SK-N-SH (cell line): ENCODE data around the gene UST. TPM values are rescaled to one million over a fixed set of nuclear protein-coding genes. Genes with fewer than 3 reads are reported as not detected.

ENCODE experiments used
- CTCF ChIA-PET: fragments of 300-600, 350-600 bp; formaldehyde crosslinking; extraction: SDS; loops from one replicate; lab custom pipeline; 2021; lab: Yijun Ruan, JAX
- POLR2A ChIA-PET: fragments of 350-600 bp; sonication (Branson Sonifier 250); formaldehyde crosslinking; extraction: SDS; loops from one replicate; lab custom pipeline; 2020; ENCODE audit warnings: antibody characterized with exemption, inconsistent platforms; lab: Yijun Ruan, JAX
- DNase-seq: peaks from one replicate; pipeline ENCODE4 v3.0.0; 2012
- H2AFZ ChIP-seq: fragments of 200-600 bp; sonication (generic); 2 replicates; pipeline ENCODE4 v1.8.1; 2016; ENCODE audit warnings: antibody characterized with exemption, mild to moderate bottlenecking, low read depth
- H3F3A ChIP-seq: fragments of 200-600 bp; sonication (generic); replicated peaks from 2 replicates; pipeline ENCODE3; 2016; ENCODE audit warnings: antibody characterized with exemption, mild to moderate bottlenecking; ENCODE audit not compliant: insufficient read depth
- H3K27ac ChIP-seq, 2 experiments: fragments of 200-500 bp in 1 of 2; fragments of 200-600 bp in 1 of 2; sonication (Bioruptor generic) in 1 of 2; sonication (generic), shearing (Covaris generic) in 1 of 2; 2 replicates each; pipeline versions ENCODE4 v1.5.1 to v1.6.1; 2014 to 2016; ENCODE audit warnings: low read depth in 2 of 2, inconsistent platforms in 1 of 2, low read length in 1 of 2, mild to moderate bottlenecking in 1 of 2, mixed read lengths in 1 of 2
- H3K27me3 ChIP-seq: fragments of 200-600 bp; sonication (generic), shearing (Covaris generic); 2 replicates; pipeline ENCODE4 v1.6.1; 2016; ENCODE audit warnings: mixed run types; ENCODE audit not compliant: insufficient read depth
- H3K36me3 ChIP-seq, 2 experiments: fragments of 200-500 bp in 1 of 2; fragments of 200-600 bp in 1 of 2; sonication (Bioruptor generic) in 1 of 2; sonication (generic) in 1 of 2; replicated peaks in 1 of 2; 2 replicates each; pipeline versions ENCODE3 to v1.5.1; 2014 to 2016; ENCODE audit warnings: low read length in 1 of 2, mild to moderate bottlenecking in 1 of 2; ENCODE audit not compliant: insufficient read depth in 2 of 2, control insufficient read depth in 1 of 2
- H3K4me1 ChIP-seq, 2 experiments: fragments of 200-500 bp in 1 of 2; fragments of 200-600 bp in 1 of 2; sonication (Bioruptor generic) in 1 of 2; sonication (generic), shearing (Covaris generic) in 1 of 2; 2 replicates each; pipeline versions ENCODE4 v1.5.1 to v1.6.1; 2014 to 2016; ENCODE audit warnings: low read depth in 1 of 2, low read length in 1 of 2, mixed run types in 1 of 2; ENCODE audit not compliant: insufficient read depth in 2 of 2, control insufficient read depth in 1 of 2
- H3K4me2 ChIP-seq: fragments of 200-600 bp; sonication (generic), shearing (Covaris generic); 2 replicates; pipeline ENCODE4 v1.6.1; 2017; ENCODE audit warnings: mixed run types
- H3K4me3 ChIP-seq, 2 experiments: fragments of 200-500 bp in 1 of 2; fragments of 200-600 bp in 1 of 2; sonication (Bioruptor generic) in 1 of 2; sonication (generic), shearing (Covaris generic) in 1 of 2; 2 replicates each; pipeline versions ENCODE4 v1.5.1 to v1.8.1; 2014 to 2016; ENCODE audit warnings: low read depth in 2 of 2, inconsistent platforms in 1 of 2, low read length in 1 of 2, mild to moderate bottlenecking in 1 of 2, mixed read lengths in 1 of 2, moderate library complexity in 1 of 2
- H3K79me2 ChIP-seq: fragments of 200-600 bp; sonication (generic); 2 replicates; pipeline ENCODE4 v1.8.1; 2017; ENCODE audit warnings: mild to moderate bottlenecking; ENCODE audit not compliant: insufficient read depth
- H3K9ac ChIP-seq: fragments of 200-600 bp; sonication (generic); 2 replicates; pipeline ENCODE4 v1.6.1; 2017; ENCODE audit warnings: mixed run types
- H3K9me2 ChIP-seq: fragments of 200-600 bp; sonication (generic); 2 replicates; pipeline ENCODE4 v1.6.1; 2017; ENCODE audit warnings: mixed run types
- H3K9me3 ChIP-seq: fragments of 200-600 bp; sonication (generic); 2 replicates; pipeline ENCODE4 v1.6.1; 2017; ENCODE audit warnings: mixed run types, mild to moderate bottlenecking, moderate library complexity
- H4K20me1 ChIP-seq: fragments of 200-600 bp; sonication (generic); 2 replicates; pipeline ENCODE4 v1.6.1; 2017; ENCODE audit warnings: mild to moderate bottlenecking, mixed run types; ENCODE audit not compliant: insufficient read depth
- GABPA ChIP-seq: IDR thresholded peaks from 2 replicates; pipeline ENCODE4 v1.4.0; 2012; ENCODE audit warnings: low read depth, mild to moderate bottlenecking
- GATA2 ChIP-seq: sonication (generic); formaldehyde crosslinking; IDR thresholded peaks from 2 replicates; pipeline ENCODE4 v1.5.0; 2020; ENCODE audit warnings: mild to moderate bottlenecking, missing genetic modification reagents
- JUND ChIP-seq: IDR thresholded peaks from 2 replicates; pipeline ENCODE4 v1.4.0; 2012
- MEF2A ChIP-seq: IDR thresholded peaks from 2 replicates; pipeline ENCODE4 v1.4.0; 2012; ENCODE audit warnings: low read depth, borderline replicate concordance
- MXI1 ChIP-seq: IDR thresholded peaks from 2 replicates; pipeline ENCODE4 v1.6.1; 2012; ENCODE audit warnings: mild to moderate bottlenecking, low read depth, low read length, improper control_type of control experiment
- NFIC ChIP-seq: IDR thresholded peaks from 2 replicates; pipeline ENCODE4 v1.4.0; 2012; ENCODE audit warnings: borderline replicate concordance
- RFX5 ChIP-seq: IDR thresholded peaks from 2 replicates; pipeline ENCODE4 v1.6.1; 2012; ENCODE audit warnings: mild to moderate bottlenecking, improper control_type of control experiment, low read length
- RXRA ChIP-seq: IDR thresholded peaks from 2 replicates; pipeline ENCODE4 v1.4.0; 2012; ENCODE audit warnings: low read depth, mild to moderate bottlenecking, borderline replicate concordance
- SIN3A ChIP-seq: IDR thresholded peaks from 2 replicates; pipeline ENCODE4 v1.6.1; 2012; ENCODE audit warnings: low read depth, mild to moderate bottlenecking, low read length, moderate library complexity, borderline replicate concordance
- TAF1 ChIP-seq: IDR thresholded peaks from 2 replicates; pipeline ENCODE4 v1.6.1; 2012; ENCODE audit warnings: low read depth, mild to moderate bottlenecking, low read length, moderate library complexity, borderline replicate concordance
- WGBS: methylation state at CpG from one replicate; pipeline ENCODE4 v1.1.6; 2017; ENCODE audit warnings: low lambda C conversion rate; 5-methylcytosine and 5-hydroxymethylcytosine counted together
- polyA plus RNA-seq, 3 experiments: library from polyadenylated mRNA; depleted of rRNA; stranded (reverse); fragments of >200 nt; gene quantifications; 2 replicates each; pipeline ENCODE4 v1.2.3, GENCODE V29; 2012
- TF ChIP-seq, protein P1 (sequence below): IDR thresholded peaks from 2 replicates; pipeline ENCODE4 v1.6.1; 2012; ENCODE audit warnings: mild to moderate bottlenecking, low read depth, low read length, moderate library complexity
- TF ChIP-seq, protein P2 (sequence below): fragments of 150-350 bp; IDR thresholded peaks from 2 replicates; pipeline ENCODE4 v1.6.1; 2016; ENCODE audit warnings: mild to moderate bottlenecking, low read depth, low read length
- TF ChIP-seq, protein P3 (sequence below): IDR thresholded peaks from 2 replicates; pipeline ENCODE4 v1.4.0; 2012; ENCODE audit warnings: low read depth, borderline replicate concordance

Gene UST
- polyA plus RNA-seq, 1 of the 3 experiments (the other 2 are of a cell fraction), result 1.7 TPM

GRCh38 chr6:149087898-149088297, 341.1 kb downstream of the UST start:
- no peaks in the 10 kb centered on the region for H4K20me1 ChIP-seq
- no peaks in the 10 kb centered on the region for H3K79me2 ChIP-seq
- TF ChIP-seq TAF1 (no peak), NFIC (no peak), MXI1 (no peak), MEF2A (no peak), JUND (no peak), SIN3A (no peak), GATA2 (CRISPR knock-in tag) (no peak), RFX5 (no peak), GABPA (no peak), RXRA (no peak)
- TF ChIP-seq, protein P1, sequence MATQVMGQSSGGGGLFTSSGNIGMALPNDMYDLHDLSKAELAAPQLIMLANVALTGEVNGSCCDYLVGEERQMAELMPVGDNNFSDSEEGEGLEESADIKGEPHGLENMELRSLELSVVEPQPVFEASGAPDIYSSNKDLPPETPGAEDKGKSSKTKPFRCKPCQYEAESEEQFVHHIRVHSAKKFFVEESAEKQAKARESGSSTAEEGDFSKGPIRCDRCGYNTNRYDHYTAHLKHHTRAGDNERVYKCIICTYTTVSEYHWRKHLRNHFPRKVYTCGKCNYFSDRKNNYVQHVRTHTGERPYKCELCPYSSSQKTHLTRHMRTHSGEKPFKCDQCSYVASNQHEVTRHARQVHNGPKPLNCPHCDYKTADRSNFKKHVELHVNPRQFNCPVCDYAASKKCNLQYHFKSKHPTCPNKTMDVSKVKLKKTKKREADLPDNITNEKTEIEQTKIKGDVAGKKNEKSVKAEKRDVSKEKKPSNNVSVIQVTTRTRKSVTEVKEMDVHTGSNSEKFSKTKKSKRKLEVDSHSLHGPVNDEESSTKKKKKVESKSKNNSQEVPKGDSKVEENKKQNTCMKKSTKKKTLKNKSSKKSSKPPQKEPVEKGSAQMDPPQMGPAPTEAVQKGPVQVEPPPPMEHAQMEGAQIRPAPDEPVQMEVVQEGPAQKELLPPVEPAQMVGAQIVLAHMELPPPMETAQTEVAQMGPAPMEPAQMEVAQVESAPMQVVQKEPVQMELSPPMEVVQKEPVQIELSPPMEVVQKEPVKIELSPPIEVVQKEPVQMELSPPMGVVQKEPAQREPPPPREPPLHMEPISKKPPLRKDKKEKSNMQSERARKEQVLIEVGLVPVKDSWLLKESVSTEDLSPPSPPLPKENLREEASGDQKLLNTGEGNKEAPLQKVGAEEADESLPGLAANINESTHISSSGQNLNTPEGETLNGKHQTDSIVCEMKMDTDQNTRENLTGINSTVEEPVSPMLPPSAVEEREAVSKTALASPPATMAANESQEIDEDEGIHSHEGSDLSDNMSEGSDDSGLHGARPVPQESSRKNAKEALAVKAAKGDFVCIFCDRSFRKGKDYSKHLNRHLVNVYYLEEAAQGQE, result no peak
- TF ChIP-seq, protein P2, sequence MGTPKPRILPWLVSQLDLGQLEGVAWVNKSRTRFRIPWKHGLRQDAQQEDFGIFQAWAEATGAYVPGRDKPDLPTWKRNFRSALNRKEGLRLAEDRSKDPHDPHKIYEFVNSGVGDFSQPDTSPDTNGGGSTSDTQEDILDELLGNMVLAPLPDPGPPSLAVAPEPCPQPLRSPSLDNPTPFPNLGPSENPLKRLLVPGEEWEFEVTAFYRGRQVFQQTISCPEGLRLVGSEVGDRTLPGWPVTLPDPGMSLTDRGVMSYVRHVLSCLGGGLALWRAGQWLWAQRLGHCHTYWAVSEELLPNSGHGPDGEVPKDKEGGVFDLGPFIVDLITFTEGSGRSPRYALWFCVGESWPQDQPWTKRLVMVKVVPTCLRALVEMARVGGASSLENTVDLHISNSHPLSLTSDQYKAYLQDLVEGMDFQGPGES, result no peak
- TF ChIP-seq, protein P3, sequence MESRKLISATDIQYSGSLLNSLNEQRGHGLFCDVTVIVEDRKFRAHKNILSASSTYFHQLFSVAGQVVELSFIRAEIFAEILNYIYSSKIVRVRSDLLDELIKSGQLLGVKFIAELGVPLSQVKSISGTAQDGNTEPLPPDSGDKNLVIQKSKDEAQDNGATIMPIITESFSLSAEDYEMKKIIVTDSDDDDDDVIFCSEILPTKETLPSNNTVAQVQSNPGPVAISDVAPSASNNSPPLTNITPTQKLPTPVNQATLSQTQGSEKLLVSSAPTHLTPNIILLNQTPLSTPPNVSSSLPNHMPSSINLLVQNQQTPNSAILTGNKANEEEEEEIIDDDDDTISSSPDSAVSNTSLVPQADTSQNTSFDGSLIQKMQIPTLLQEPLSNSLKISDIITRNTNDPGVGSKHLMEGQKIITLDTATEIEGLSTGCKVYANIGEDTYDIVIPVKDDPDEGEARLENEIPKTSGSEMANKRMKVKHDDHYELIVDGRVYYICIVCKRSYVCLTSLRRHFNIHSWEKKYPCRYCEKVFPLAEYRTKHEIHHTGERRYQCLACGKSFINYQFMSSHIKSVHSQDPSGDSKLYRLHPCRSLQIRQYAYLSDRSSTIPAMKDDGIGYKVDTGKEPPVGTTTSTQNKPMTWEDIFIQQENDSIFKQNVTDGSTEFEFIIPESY, result no peak
- peaks cover 0 to 10% of the 10 kb centered on the region in 2 experiments; a peak in 1 of 4 replicates for H3K4me1 ChIP-seq
- no peaks in the 10 kb centered on the region for H3K36me3 ChIP-seq
- no peak overlapping the region for H3K9ac ChIP-seq
- no peaks in the 10 kb centered on the region for H3F3A ChIP-seq
- no peak overlapping the region for H2AFZ ChIP-seq
- no peak overlapping the region for H3K27ac ChIP-seq
- H3K9me3 ChIP-seq, result no peaks in the 10 kb centered on the region
- H3K4me2 ChIP-seq, result no peak overlapping the region
- WGBS, result 85% methylated on average over 6 of the region's 6 CpGs
- ChIA-PET POLR2A (no interaction called here), CTCF (interaction anchor here (1.2 to 8.9 kb wide), 4 partner anchors 9 to 429 kb away, joined by 3 to 158 read pairs (median 5); no protein-coding TSS in a partner anchor)
- no peak overlapping the region for H3K4me3 ChIP-seq
- DNase-seq, result no peak
- H3K9me2 ChIP-seq, result no peaks in the 10 kb centered on the region
- H3K27me3 ChIP-seq, result no peaks in the 10 kb centered on the region
